ENCODE measurements around the gene ACVR1B. TPM values are rescaled to one million over a fixed set of nuclear protein-coding genes. Genes with fewer than 3 reads are reported as not detected.

ACVR1B gene
- total and polyA plus RNA-seq, 2 experiments from 2014 or later: 2.4 to 7.5 TPM

- TF ChIP-seq ZNF114 (CRISPR knock-in tag; IDR thresholded peaks at IDR 0.05): no peak
- TF ChIP-seq STAT1 (IDR thresholded peaks at IDR 0.05; ENCODE audit: unreplicated experiment): no peak
- TF ChIP-seq EZH2phosphoT487 (IDR thresholded peaks at IDR 0.05; ENCODE audit: unreplicated experiment): no peak
- TF ChIP-seq EZH2 (IDR thresholded peaks at IDR 0.05; ENCODE audit: low read depth, unreplicated experiment): no peak
- TF ChIP-seq ZNF331 (CRISPR knock-in tag; IDR thresholded peaks at IDR 0.05; ENCODE audit: low read depth): no peak
- TF ChIP-seq, protein P1, sequence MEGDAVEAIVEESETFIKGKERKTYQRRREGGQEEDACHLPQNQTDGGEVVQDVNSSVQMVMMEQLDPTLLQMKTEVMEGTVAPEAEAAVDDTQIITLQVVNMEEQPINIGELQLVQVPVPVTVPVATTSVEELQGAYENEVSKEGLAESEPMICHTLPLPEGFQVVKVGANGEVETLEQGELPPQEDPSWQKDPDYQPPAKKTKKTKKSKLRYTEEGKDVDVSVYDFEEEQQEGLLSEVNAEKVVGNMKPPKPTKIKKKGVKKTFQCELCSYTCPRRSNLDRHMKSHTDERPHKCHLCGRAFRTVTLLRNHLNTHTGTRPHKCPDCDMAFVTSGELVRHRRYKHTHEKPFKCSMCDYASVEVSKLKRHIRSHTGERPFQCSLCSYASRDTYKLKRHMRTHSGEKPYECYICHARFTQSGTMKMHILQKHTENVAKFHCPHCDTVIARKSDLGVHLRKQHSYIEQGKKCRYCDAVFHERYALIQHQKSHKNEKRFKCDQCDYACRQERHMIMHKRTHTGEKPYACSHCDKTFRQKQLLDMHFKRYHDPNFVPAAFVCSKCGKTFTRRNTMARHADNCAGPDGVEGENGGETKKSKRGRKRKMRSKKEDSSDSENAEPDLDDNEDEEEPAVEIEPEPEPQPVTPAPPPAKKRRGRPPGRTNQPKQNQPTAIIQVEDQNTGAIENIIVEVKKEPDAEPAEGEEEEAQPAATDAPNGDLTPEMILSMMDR (conservative IDR thresholded peaks at IDR 0.05; ENCODE audit: low read depth in 2 of 2): no peak
- no peak for TF ChIP-seq REST (IDR thresholded peaks at IDR 0.05; ENCODE audit: unreplicated experiment)
- TF ChIP-seq NANOG (IDR thresholded peaks at IDR 0.05; ENCODE audit: borderline replicate concordance): no peak
Measured at GRCh38 chr12:51917746-51918453, 33.6 kb upstream of the ACVR1B start (continued).

GRCh38 chr12:51920046-51920445, 31.5 kb upstream of the ACVR1B start:
- DNase-seq (ENCODE audit: low spot score): no peak
- H3K36me3 ChIP-seq (ENCODE audit: insufficient read depth): no peaks in the 10 kb centered on the region; the same call in 1 of the 2 replicates
- H3K4me3 ChIP-seq: no peak overlapping the region
- H3K27me3 ChIP-seq (ENCODE audit: insufficient read depth): peaks cover 14% of the 10 kb centered on the region
- H2AFZ ChIP-seq: no peak overlapping the region
- no peak overlapping the region for H3K27ac ChIP-seq (ENCODE audit: low read depth)
- H3K79me2 ChIP-seq (replicated peaks; ENCODE audit: insufficient read depth): no peaks in the 10 kb centered on the region
- no peak for TF ChIP-seq CREB1 (CRISPR knock-in tag; IDR thresholded peaks at IDR 0.05; ENCODE audit: low read depth)
- TF ChIP-seq EZH2phosphoT487 (IDR thresholded peaks at IDR 0.05; ENCODE audit: unreplicated experiment): no peak
- no peak for TF ChIP-seq NANOG (IDR thresholded peaks at IDR 0.05; ENCODE audit: borderline replicate concordance)
- TF ChIP-seq ZNF331 (CRISPR knock-in tag; IDR thresholded peaks at IDR 0.05; ENCODE audit: low read depth): no peak
- no peak for TF ChIP-seq JUNB (IDR thresholded peaks at IDR 0.05; ENCODE audit: unreplicated experiment)
- TF ChIP-seq EZH2 (IDR thresholded peaks at IDR 0.05; ENCODE audit: low read depth, unreplicated experiment): no peak
- no peak for TF ChIP-seq ZNF114 (CRISPR knock-in tag; IDR thresholded peaks at IDR 0.05)
- no peak for TF ChIP-seq REST (IDR thresholded peaks at IDR 0.05; ENCODE audit: unreplicated experiment)
- no peak for TF ChIP-seq ETS1 (IDR thresholded peaks at IDR 0.05)
- TF ChIP-seq, protein P1 (conservative IDR thresholded peaks at IDR 0.05; ENCODE audit: low read depth in 2 of 2): no peak
- H3K27me3 Mint-ChIP-seq (ENCODE audit: insufficient read depth, low read depth, poor library complexity): peaks cover 13% of the 10 kb centered on the region
- H3K9me2 ChIP-seq (ENCODE audit: insufficient read depth): no peaks in the 10 kb centered on the region
- H4K20me1 ChIP-seq (replicated peaks; ENCODE audit: insufficient read depth): no peaks in the 10 kb centered on the region
- H3K36me3 Mint-ChIP-seq (ENCODE audit: low read depth): no peaks in the 10 kb centered on the region
- H3K4me3 Mint-ChIP-seq: no peak overlapping the region
- no peak overlapping the region for H3K4me2 ChIP-seq
- peaks cover 33% of the 10 kb centered on the region for H3K4me1 Mint-ChIP-seq
- no peaks in the 10 kb centered on the region for H3K9me3 Mint-ChIP-seq
- H3K4me1 ChIP-seq (ENCODE audit: insufficient read depth): peaks cover 9% of the 10 kb centered on the region; the same call in 1 of the 2 replicates
- no peak overlapping the region for H3K27ac Mint-ChIP-seq
- ATAC-seq: no peak
- no peaks in the 10 kb centered on the region for H3F3A ChIP-seq (replicated peaks; ENCODE audit: low read depth)

All from GM23338 (cell line).